IMR-90 (cell line): Measurements from ENCODE around the gene IGLL5. TPM values are rescaled to one million over a fixed set of nuclear protein-coding genes. Genes with fewer than 3 reads are reported as not detected.

Source experiments
- ATAC-seq: fragments of 200-7000 bp; cut with Tn5 transposase; 2 replicates; pipeline ENCODE4 v1.9.1; 2020; ENCODE audit warnings: low read depth, mild to moderate bottlenecking, moderate library complexity
- BruUV-seq: library from RNA; stranded (reverse); fragments of 400-500 nt; replicated peaks from 2 replicates; lab custom pipeline; 2021; lab: Mats Ljungman, UMichigan
- CTCF ChIA-PET: fragments of 300-600 bp; formaldehyde crosslinking; extraction: SDS; loops from one replicate; lab custom pipeline; 2021; ENCODE audit warnings: antibody characterized with exemption; lab: Yijun Ruan, JAX
- POLR2A ChIA-PET: fragments of 300-600 bp; sonication (Branson Sonifier 250); formaldehyde crosslinking; loops from one replicate; lab custom pipeline; 2022; ENCODE audit warnings: antibody characterized with exemption; ENCODE audit not compliant: unreplicated experiment; lab: Charles Lee
- DNase-seq: peaks from one replicate; pipeline ENCODE4 v3.0.0; 2013
- H2AFZ ChIP-seq: replicated peaks from 2 replicates; pipeline ENCODE3; 2013; ENCODE audit warnings: low read length, mild to moderate bottlenecking; ENCODE audit not compliant: poor library complexity
- H2AK5ac ChIP-seq: 2 replicates; pipeline ENCODE4 v1.6.1; 2013; ENCODE audit warnings: low read depth, low read length, inconsistent platforms
- H2AK9ac ChIP-seq: replicated peaks from 2 replicates; pipeline ENCODE3; 2013; ENCODE audit warnings: mild to moderate bottlenecking, low read depth, low read length, moderate library complexity; ENCODE audit not compliant: poor library complexity
- H2BK120ac ChIP-seq: 2 replicates; pipeline ENCODE4 v1.6.1; 2013; ENCODE audit warnings: low read depth, low read length, inconsistent platforms
- H2BK15ac ChIP-seq: 3 replicates; pipeline ENCODE4 v1.6.1; 2013; ENCODE audit warnings: low read depth, low read length, inconsistent platforms
- H2BK20ac ChIP-seq: 2 replicates; pipeline ENCODE4 v1.6.1; 2013; ENCODE audit warnings: low read depth, mild to moderate bottlenecking, inconsistent platforms, low read length, moderate library complexity
- H2BK5ac ChIP-seq: 2 replicates; pipeline ENCODE4 v1.6.1; 2013; ENCODE audit warnings: mild to moderate bottlenecking, low read depth, low read length, inconsistent platforms; ENCODE audit not compliant: poor library complexity, severe bottlenecking
- H3K14ac ChIP-seq: replicated peaks from 2 replicates; pipeline ENCODE4 v1.6.1; 2013; ENCODE audit warnings: low read depth, low read length, inconsistent platforms
- H3K18ac ChIP-seq: 2 replicates; pipeline ENCODE4 v1.6.1; 2013; ENCODE audit warnings: low read depth, low read length, control low read depth
- H3K23ac ChIP-seq: 2 replicates; pipeline ENCODE4 v1.6.1; 2013; ENCODE audit warnings: low read depth, low read length, inconsistent platforms
- H3K27ac ChIP-seq: 2 replicates; pipeline ENCODE4 v1.5.1; 2013; ENCODE audit warnings: mild to moderate bottlenecking, control low read depth, low read length; ENCODE audit not compliant: insufficient read depth
- H3K27me3 ChIP-seq: 2 replicates; pipeline ENCODE4 v1.6.1; 2013; ENCODE audit warnings: low read length; ENCODE audit not compliant: control insufficient read depth, insufficient read depth
- H3K36me3 ChIP-seq: 2 replicates; pipeline ENCODE4 v1.6.1; 2013; ENCODE audit warnings: low read length, mixed read lengths; ENCODE audit not compliant: control insufficient read depth, insufficient read depth
- H3K4ac ChIP-seq: 2 replicates; pipeline ENCODE4 v1.6.1; 2013; ENCODE audit warnings: low read depth, low read length, inconsistent platforms
- H3K4me1 ChIP-seq: 2 replicates; pipeline ENCODE4 v1.6.1; 2013; ENCODE audit warnings: low read length, mixed read lengths; ENCODE audit not compliant: control insufficient read depth, insufficient read depth
- H3K4me2 ChIP-seq: 2 replicates; pipeline ENCODE4 v1.6.1; 2013; ENCODE audit warnings: low read depth, mild to moderate bottlenecking, control low read depth, low read length, moderate library complexity
- H3K4me3 ChIP-seq: 2 replicates; pipeline ENCODE4 v1.5.1; 2013; ENCODE audit warnings: low read depth, mild to moderate bottlenecking, control low read depth, low read length, moderate library complexity; ENCODE audit not compliant: insufficient read depth
- H3K56ac ChIP-seq: 2 replicates; pipeline ENCODE4 v1.6.1; 2013; ENCODE audit warnings: low read length, inconsistent platforms; ENCODE audit not compliant: insufficient read depth; ENCODE audit errors: extremely low read depth
- H3K79me1 ChIP-seq, 2 experiments: 2 replicates each; pipeline ENCODE4 v1.6.1; 2013; ENCODE audit warnings: low read length in 2 of 2, inconsistent platforms in 1 of 2, low read depth in 1 of 2
- H3K9ac ChIP-seq: 2 replicates; pipeline ENCODE4 v1.6.1; 2013; ENCODE audit warnings: low read depth, low read length, control low read depth
- H3K9me1 ChIP-seq: 2 replicates; pipeline ENCODE4 v1.6.1; 2013; ENCODE audit warnings: low read length, inconsistent platforms; ENCODE audit not compliant: insufficient read depth
- H3K9me3 ChIP-seq: 2 replicates; pipeline ENCODE4 v1.6.1; 2013; ENCODE audit warnings: low read length; ENCODE audit not compliant: control insufficient read depth, insufficient read depth
- H4K20me1 ChIP-seq: 2 replicates; pipeline ENCODE4 v1.6.1; 2013; ENCODE audit warnings: low read length, inconsistent platforms; ENCODE audit not compliant: insufficient read depth
- H4K5ac ChIP-seq: 2 replicates; pipeline ENCODE4 v1.6.1; 2013; ENCODE audit warnings: mild to moderate bottlenecking, low read depth, low read length, control low read depth
- H4K8ac ChIP-seq, 2 experiments: 2 replicates each; pipeline ENCODE4 v1.6.1; 2013; ENCODE audit warnings: low read depth in 2 of 2, low read length in 2 of 2, control low read depth in 1 of 2, inconsistent platforms in 1 of 2
- H4K91ac ChIP-seq: 2 replicates; pipeline ENCODE4 v1.6.1; 2013; ENCODE audit warnings: low read depth, low read length, inconsistent platforms; ENCODE audit not compliant: insufficient read depth
- CEBPB ChIP-seq: IDR thresholded peaks from 2 replicates; pipeline ENCODE4 v1.6.1; 2012; ENCODE audit warnings: low read depth, low read length, improper control_type of control experiment
- CTCF ChIP-seq: conservative IDR thresholded peaks from 2 replicates; pipeline ENCODE4 v1.5.1; 2012; ENCODE audit warnings: mild to moderate bottlenecking, low read depth, low read length, improper control_type of control experiment
- ELK1 ChIP-seq: fragments of 150-350 bp; IDR thresholded peaks from 2 replicates; pipeline ENCODE4 v1.6.1; 2016; ENCODE audit warnings: low read depth, mild to moderate bottlenecking, low read length, moderate library complexity, borderline replicate concordance
- FOS ChIP-seq: fragments of 150-350 bp; IDR thresholded peaks from 2 replicates; pipeline ENCODE4 v1.6.1; 2016; ENCODE audit warnings: low read depth, low read length
- MAFK ChIP-seq: IDR thresholded peaks from 2 replicates; pipeline ENCODE4 v1.6.1; 2012; ENCODE audit warnings: low read depth, low read length, improper control_type of control experiment
- MAZ ChIP-seq: IDR thresholded peaks from 2 replicates; pipeline ENCODE4 v1.6.1; 2012; ENCODE audit warnings: low read depth, mild to moderate bottlenecking, low read length, improper control_type of control experiment, moderate library complexity, borderline replicate concordance
- MXI1 ChIP-seq: IDR thresholded peaks from 2 replicates; pipeline ENCODE4 v1.6.1; 2012; ENCODE audit warnings: low read depth, mild to moderate bottlenecking, low read length, moderate library complexity, borderline replicate concordance
- NFE2L2 ChIP-seq: fragments of 150-350 bp; IDR thresholded peaks from 2 replicates; pipeline ENCODE4 v1.6.1; 2016; ENCODE audit warnings: low read depth, mild to moderate bottlenecking, low read length
- POLR2A ChIP-seq: IDR thresholded peaks from 2 replicates; pipeline ENCODE4 v1.6.1; 2012; ENCODE audit warnings: mild to moderate bottlenecking, low read depth, low read length
- RCOR1 ChIP-seq: IDR thresholded peaks from 2 replicates; pipeline ENCODE4 v1.6.1; 2012; ENCODE audit warnings: mild to moderate bottlenecking, low read length, improper control_type of control experiment; ENCODE audit not compliant: insufficient replicate concordance
- RFX5 ChIP-seq: IDR thresholded peaks from 2 replicates; pipeline ENCODE4 v1.8.0; 2012; ENCODE audit warnings: low read depth, mild to moderate bottlenecking, low read length, moderate library complexity
- USF2 ChIP-seq: fragments of 150-350 bp; IDR thresholded peaks from 2 replicates; pipeline ENCODE4 v1.6.1; 2017; ENCODE audit warnings: mild to moderate bottlenecking, antibody characterized with exemption, low read length, low read depth
- WGBS, 2 experiments: methylation state at CpG; one replicate each; pipeline versions ENCODE4 v1.1.5 to v1.1.7; 2013; ENCODE audit warnings: missing lambda C conversion rate in 2 of 2; ENCODE audit not compliant: insufficient read length in 1 of 2; ENCODE audit errors: extremely low coverage in 2 of 2; 5-methylcytosine and 5-hydroxymethylcytosine counted together
- dilution Hi-C: fragments of 300-500 bp; cut with HindIII; formaldehyde crosslinking; loops from one replicate; pipeline ENCODE4 v1.14.3; 2018; ENCODE audit warnings: low sequenced_read_pairs; ENCODE audit not compliant: unreplicated experiment
- in situ Hi-C: fragments of 300-500 bp; cut with MboI; formaldehyde crosslinking; loops from 3 replicates; pipeline ENCODE4 v1.14.3; 2019; ENCODE audit warnings: low sequenced_read_pairs, inconsistent platforms, mixed read lengths
- intact Hi-C: fragments of 100-400 bp; cut with micrococcal nuclease; formaldehyde crosslinking; loops from 2 replicates; pipeline ENCODE4 v1.10.0; 2022
- polyA plus RNA-seq, 3 experiments: library from polyadenylated mRNA; depleted of rRNA; stranded (reverse); fragments of >200 nt; gene quantifications; 2 replicates each; pipeline ENCODE4 v1.2.3, GENCODE V29; 2012; ENCODE audit warnings: low replicate concordance in 1 of 3
- total RNA-seq: library from RNA; depleted of rRNA; stranded (reverse); fragments of >200 nt; gene quantifications from 2 replicates; pipeline ENCODE4 v1.2.3, GENCODE V29; 2012

The IGLL5 gene
- total and polyA plus RNA-seq, 2 of the 4 experiments (the other 2 are of a cell fraction), result not detected

GRCh38 chr22:22927196-22927887 lies 39.7 kb downstream of the IGLL5 start (continued):
- TF ChIP-seq NFE2L2 (no peak), MAZ (no peak), POLR2A (no peak), MAFK (no peak), FOS (no peak)

- H3K9ac ChIP-seq, result no peak overlapping the region
- intact Hi-C loops (no loop called here), in situ Hi-C loops (no loop called here), dilution Hi-C loops (no loop called here)
- no peaks in the 10 kb centered on the region for H4K20me1 ChIP-seq
- no peak overlapping the region for H2AK5ac ChIP-seq
- no peak overlapping the region for H3K56ac ChIP-seq
- no peaks in the 10 kb centered on the region for H3K9me1 ChIP-seq
- no peak overlapping the region for H2AK9ac ChIP-seq
- no peak overlapping the region for H3K27ac ChIP-seq
- H4K5ac ChIP-seq, result no peak overlapping the region
- H3K4ac ChIP-seq, result no peak overlapping the region
- H3K9me3 ChIP-seq, result no peaks in the 10 kb centered on the region
- no peak overlapping the region for H3K14ac ChIP-seq
- POLR2A ChIA-PET, result no interaction called here
- no peak overlapping the region for H4K8ac ChIP-seq
- H3K79me1 ChIP-seq, result no peaks in the 10 kb centered on the region
- H3K18ac ChIP-seq, result no peak overlapping the region
- no peak overlapping the region for H2BK20ac ChIP-seq
- H3K36me3 ChIP-seq, result no peaks in the 10 kb centered on the region
- no peak overlapping the region for H3K4me2 ChIP-seq
- H2BK15ac ChIP-seq, result no peak overlapping the region
- WGBS, 2 experiments, result 53% methylated on average over 2 of the region's 7 CpGs; no CpG with 5 or more reads in 1 of the 2 experiments
- H3K4me1 ChIP-seq, result no peaks in the 10 kb centered on the region
- H2BK5ac ChIP-seq, result no peak overlapping the region
- H3K23ac ChIP-seq, result no peak overlapping the region
- no peak overlapping the region for H3K4me3 ChIP-seq
- BruUV-seq, result no TSS peak
- H2BK120ac ChIP-seq, result no peak overlapping the region
- no peak for DNase-seq
- CTCF ChIA-PET, result no interaction called here
- H4K91ac ChIP-seq, result no peak overlapping the region
- no peaks in the 10 kb centered on the region for H3K27me3 ChIP-seq
- peak overlapping the region; percentile 36 for H2AFZ ChIP-seq
- ATAC-seq, result no peak
- TF ChIP-seq RFX5, result no peak
- TF ChIP-seq CEBPB, result no peak
- no peak for TF ChIP-seq RCOR1
- TF ChIP-seq CTCF, result no peak
- TF ChIP-seq USF2, result no peak
- TF ChIP-seq MXI1, result no peak
- no peak for TF ChIP-seq MAFK
- no peak for TF ChIP-seq ELK1
Measured at GRCh38 chr22:22927888-22928665, 40.5 kb downstream of the IGLL5 start.
